Liver (tissue), 3 donors: Measurements from ENCODE around the gene AGBL4.

Experiments
- EGR1 ChIP-seq, 2 donors: IDR thresholded peaks; 2 replicates each; pipeline ENCODE4 v1.6.1; 2016 to 2018; ENCODE audit warnings: antibody characterized with exemption in 2 of 2, low read depth in 2 of 2
- RAD21 ChIP-seq, 2 donors: IDR thresholded peaks; 2 replicates each; pipeline ENCODE4 v1.6.1; 2016; ENCODE audit warnings: antibody characterized with exemption in 2 of 2, mild to moderate bottlenecking in 2 of 2
- TAF1 ChIP-seq: conservative IDR thresholded peaks from 2 replicates; pipeline ENCODE4 v1.6.1; 2016; ENCODE audit warnings: antibody characterized with exemption, mild to moderate bottlenecking
- YY1 ChIP-seq: IDR thresholded peaks from 2 replicates; pipeline ENCODE4 v1.6.1; 2016; ENCODE audit warnings: antibody characterized with exemption, mild to moderate bottlenecking
- TF ChIP-seq, protein P1 (sequence below): fragments of 150-350 bp; IDR thresholded peaks from 2 replicates; pipeline ENCODE4 v1.5.1; 2017; ENCODE audit warnings: improper control_type of control experiment, low read depth, low read length; ENCODE audit not compliant: missing input control
- TF ChIP-seq, protein P2 (sequence below): IDR thresholded peaks from 2 replicates; pipeline ENCODE4 v1.6.1; 2016; ENCODE audit warnings: antibody characterized with exemption
- TF ChIP-seq, protein P3 (sequence below): IDR thresholded peaks from 2 replicates; pipeline ENCODE4 v1.6.1; 2016; ENCODE audit warnings: antibody characterized with exemption, mild to moderate bottlenecking
- donor health status: healthy.
- donor health status: healthy.

DNA sequence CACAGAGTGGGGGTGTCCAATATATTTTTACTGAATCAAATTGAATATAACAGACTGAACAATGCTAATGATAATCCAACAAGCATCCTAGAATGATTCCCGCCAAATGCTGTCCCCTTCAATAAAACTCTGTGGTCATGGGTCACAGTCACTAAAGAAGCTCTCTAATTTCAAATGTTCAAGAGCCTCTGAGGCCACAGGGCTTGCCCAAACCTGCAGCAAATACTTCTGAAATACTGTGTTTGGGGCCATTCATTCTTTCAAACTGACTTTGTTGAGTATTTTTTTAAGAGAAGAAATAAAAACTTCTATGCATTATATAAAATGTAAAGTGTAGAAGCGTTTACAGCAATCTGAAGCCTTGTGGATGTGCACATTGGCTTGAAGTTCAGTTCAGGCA, 1239.5 kb downstream of the AGBL4 start:
- TF ChIP-seq, protein P1, sequence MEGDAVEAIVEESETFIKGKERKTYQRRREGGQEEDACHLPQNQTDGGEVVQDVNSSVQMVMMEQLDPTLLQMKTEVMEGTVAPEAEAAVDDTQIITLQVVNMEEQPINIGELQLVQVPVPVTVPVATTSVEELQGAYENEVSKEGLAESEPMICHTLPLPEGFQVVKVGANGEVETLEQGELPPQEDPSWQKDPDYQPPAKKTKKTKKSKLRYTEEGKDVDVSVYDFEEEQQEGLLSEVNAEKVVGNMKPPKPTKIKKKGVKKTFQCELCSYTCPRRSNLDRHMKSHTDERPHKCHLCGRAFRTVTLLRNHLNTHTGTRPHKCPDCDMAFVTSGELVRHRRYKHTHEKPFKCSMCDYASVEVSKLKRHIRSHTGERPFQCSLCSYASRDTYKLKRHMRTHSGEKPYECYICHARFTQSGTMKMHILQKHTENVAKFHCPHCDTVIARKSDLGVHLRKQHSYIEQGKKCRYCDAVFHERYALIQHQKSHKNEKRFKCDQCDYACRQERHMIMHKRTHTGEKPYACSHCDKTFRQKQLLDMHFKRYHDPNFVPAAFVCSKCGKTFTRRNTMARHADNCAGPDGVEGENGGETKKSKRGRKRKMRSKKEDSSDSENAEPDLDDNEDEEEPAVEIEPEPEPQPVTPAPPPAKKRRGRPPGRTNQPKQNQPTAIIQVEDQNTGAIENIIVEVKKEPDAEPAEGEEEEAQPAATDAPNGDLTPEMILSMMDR, result no peak
- TF ChIP-seq TAF1, result no peak
- TF ChIP-seq YY1, result no peak
- TF ChIP-seq, protein P2, sequence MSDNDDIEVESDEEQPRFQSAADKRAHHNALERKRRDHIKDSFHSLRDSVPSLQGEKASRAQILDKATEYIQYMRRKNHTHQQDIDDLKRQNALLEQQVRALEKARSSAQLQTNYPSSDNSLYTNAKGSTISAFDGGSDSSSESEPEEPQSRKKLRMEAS, result no peak
- TF ChIP-seq, protein P3, sequence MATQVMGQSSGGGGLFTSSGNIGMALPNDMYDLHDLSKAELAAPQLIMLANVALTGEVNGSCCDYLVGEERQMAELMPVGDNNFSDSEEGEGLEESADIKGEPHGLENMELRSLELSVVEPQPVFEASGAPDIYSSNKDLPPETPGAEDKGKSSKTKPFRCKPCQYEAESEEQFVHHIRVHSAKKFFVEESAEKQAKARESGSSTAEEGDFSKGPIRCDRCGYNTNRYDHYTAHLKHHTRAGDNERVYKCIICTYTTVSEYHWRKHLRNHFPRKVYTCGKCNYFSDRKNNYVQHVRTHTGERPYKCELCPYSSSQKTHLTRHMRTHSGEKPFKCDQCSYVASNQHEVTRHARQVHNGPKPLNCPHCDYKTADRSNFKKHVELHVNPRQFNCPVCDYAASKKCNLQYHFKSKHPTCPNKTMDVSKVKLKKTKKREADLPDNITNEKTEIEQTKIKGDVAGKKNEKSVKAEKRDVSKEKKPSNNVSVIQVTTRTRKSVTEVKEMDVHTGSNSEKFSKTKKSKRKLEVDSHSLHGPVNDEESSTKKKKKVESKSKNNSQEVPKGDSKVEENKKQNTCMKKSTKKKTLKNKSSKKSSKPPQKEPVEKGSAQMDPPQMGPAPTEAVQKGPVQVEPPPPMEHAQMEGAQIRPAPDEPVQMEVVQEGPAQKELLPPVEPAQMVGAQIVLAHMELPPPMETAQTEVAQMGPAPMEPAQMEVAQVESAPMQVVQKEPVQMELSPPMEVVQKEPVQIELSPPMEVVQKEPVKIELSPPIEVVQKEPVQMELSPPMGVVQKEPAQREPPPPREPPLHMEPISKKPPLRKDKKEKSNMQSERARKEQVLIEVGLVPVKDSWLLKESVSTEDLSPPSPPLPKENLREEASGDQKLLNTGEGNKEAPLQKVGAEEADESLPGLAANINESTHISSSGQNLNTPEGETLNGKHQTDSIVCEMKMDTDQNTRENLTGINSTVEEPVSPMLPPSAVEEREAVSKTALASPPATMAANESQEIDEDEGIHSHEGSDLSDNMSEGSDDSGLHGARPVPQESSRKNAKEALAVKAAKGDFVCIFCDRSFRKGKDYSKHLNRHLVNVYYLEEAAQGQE, result no peak
- TF ChIP-seq EGR1 (IDR thresholded peaks at IDR 0.05; ENCODE audit: low read depth in 2 of 2), result no peak
- TF ChIP-seq RAD21 (IDR thresholded peaks at IDR 0.05), result no peak
